NCI-H460 (cell line): ENCODE data around the gene OR2A25. TPM values are rescaled to one million over a fixed set of nuclear protein-coding genes. Genes with fewer than 3 reads are reported as not detected.

ENCODE experiments used
- DNase-seq: peaks from one replicate; pipeline ENCODE4 v3.0.0-alpha.2; 2016; ENCODE audit warnings: low read depth; ENCODE audit errors: extremely low read depth
- small RNA-seq, 2 experiments: library from RNA; depleted of rRNA; stranded (forward); fragments of <200 nt; gene quantifications; one replicate each; pipeline ENCODE3, GENCODE V24; 2014
- total RNA-seq: library from RNA; depleted of rRNA; stranded (reverse); fragments of >200 nt; shearing (Covaris generic); gene quantifications from 2 replicates; pipeline ENCODE4 v1.2.3, GENCODE V29; 2014; rRNA removed

OR2A25 gene
- total RNA-seq, 1 experiment from 2014 or later = not detected

DNA sequence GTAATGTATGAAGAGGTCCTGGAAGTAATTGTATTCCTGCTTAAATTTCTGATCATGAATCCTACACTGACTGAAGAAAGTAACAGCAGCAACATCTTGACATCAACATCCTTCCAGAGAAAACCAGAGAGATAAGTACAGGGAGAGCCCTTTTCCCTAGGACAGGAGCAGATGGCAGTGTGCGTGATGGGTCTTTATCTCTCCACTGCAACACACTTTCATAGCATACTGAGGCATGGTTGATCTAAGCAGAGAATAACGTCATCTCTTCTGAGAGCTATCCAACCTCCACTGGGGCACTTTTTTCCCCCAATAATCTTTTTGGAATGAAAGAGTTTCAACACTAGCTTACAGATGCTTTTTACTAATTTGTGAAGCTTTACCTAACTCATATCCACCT lies 342 bp downstream of the OR2A25 start:
- DNase-seq = no peak

DNA sequence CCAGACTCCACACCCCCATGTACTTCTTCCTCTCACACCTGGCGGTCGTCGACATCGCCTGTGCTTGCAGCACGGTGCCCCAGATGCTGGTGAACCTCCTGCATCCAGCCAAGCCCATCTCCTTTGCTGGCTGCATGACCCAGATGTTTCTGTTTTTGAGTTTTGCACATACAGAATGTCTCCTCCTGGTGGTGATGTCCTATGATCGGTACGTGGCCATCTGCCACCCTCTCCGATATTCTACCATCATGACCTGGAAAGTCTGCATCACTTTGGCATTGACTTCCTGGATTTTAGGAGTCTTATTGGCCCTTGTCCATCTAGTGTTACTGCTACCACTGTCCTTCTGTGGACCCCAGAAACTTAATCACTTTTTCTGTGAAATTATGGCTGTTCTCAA lies 4.8 kb downstream of the OR2A25 start:
- no peak for DNase-seq

DNA sequence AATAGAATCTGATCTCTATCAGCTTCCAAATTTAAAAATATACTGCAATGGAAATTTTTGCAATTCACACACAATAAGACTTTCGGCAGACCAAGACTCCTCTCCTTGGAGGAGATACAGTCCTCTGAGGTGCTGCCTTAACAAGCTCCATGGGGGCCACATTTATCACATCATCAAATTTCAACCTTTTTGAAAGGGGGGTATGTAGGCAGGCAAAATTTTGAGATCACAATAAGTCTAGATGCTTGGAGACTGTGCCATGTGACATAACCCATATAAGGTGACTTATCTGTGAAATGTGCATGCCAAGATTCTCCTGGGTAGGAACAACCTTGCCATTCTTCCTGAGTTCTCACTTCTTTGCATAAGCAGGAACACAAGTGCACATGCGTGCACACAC lies 16.4 kb downstream of the OR2A25 start, which contains the start of gene OR2A12:
Gene OR2A12, plus strand, starts transcription at position 301 of the 400 bp plus-strand sequence. CDS start 8,830 bp downstream, outside the sequence.
- DNase-seq = no peak

DNA sequence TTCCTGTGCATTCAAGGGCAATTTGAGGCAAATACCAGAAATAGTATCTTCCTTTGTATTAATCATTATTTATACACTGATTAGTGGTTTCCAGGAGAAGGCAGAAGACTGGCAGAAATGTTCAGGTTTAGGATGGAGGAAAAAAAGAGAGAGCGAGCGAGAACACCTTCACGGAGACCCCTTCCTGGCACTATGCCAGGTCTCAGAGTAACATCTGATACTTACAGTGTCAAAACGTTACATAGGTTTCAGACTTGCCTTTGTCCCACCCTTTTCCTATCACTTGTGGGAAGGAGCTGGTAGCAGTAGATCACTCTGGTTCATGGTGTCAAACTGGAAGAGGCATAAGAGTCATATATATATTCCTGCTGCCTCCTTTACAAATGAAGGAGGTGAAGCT lies 17.1 kb downstream of the OR2A25 start:
- no peak for DNase-seq

DNA sequence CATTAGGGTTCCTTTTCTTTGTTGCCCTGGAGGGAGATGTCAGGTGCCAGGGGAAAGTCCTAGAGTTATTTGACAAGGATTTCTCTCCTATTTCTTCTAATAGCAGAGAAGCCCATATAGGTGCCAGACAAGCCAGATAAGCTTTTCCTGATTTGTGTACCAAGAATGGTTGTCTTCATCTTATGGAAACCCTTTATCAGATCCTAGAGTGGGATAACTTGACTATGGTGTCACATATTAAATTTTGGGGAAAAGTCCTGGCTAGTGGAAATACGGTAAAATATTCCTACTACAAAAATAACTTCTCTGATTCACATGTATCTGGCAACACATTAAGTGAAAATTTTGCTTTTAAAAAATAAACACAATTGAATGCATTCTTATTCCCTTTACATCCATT lies 17.6 kb downstream of the OR2A25 start:
- DNase-seq = no peak

DNA sequence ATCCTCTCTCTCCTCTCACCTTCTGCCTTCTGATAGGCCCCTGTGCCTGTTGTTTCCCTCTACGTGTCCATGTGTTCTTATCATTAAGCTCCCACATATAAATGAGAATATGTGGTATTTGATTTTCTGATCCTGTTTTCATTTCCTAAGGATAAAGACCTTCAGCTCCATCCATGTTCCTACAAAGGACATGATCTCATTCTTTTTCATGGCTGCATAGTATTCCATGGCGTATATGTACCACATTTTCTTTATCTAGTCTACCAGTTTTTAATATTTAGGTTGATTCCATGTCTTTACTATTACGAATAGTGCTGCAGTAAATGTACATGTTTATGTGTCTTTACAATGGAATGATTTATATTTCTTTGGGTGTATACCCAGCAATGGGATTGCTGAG lies 21.1 kb downstream of the OR2A25 start:
- no peak for DNase-seq

DNA sequence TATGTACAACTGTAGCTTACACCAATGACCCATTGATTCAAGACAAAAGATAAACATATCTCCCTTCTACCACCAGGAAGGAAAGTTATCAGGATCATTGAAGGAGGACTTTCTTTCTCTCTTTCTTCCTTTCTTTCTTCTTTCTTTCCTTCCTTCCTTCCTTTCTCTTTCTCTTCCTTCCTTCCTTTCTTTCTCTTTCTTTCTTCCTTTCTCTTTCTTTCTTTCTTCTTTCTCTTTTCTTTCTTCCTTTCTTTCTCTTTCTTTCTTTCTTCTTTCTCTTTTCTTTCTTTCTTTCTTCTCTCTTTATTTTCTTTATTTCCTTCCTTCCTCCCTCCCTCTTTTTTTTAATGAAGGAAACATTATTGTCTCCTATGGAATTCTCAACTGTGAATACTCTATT lies 29.2 kb downstream of the OR2A25 start:
- DNase-seq = no peak

DNA sequence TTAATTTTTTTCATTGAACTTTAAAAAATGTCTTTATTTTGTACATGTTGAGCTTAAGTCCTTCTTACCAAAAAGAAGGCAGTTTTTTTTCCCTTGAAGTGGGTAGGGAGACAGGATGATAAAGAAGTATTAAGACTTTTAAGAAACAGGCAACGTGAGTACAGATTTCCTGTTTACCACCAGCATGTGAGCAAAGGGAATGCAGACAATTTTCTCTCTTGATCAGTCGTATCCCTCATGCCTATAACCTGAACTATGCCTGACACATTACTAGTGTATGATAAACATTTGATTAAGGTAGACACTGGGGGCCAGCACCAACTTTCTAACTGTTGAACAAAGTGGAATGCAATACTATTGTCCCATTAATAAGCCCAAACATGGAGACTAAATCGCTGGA lies 31.0 kb downstream of the OR2A25 start:
- DNase-seq = no peak

DNA sequence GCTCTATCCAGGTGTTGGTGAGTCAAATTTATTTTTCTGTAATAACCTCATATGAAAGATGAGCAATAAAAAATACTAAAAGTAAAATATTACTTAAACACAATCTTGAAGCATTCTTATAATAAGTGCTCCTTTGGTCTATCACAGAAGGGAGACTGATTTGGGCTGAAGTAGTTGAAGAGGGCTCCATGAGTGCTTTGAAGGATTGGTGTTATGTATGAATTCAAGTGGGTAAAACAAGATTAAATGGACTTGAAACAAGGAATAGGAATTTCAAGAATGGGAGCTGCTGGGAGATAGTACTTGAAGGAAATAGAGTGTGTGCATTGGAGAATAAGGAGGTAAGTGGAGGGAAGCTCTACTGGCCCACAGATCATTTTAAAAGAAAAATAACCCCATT lies 32.4 kb downstream of the OR2A25 start:
- no peak for DNase-seq

DNA sequence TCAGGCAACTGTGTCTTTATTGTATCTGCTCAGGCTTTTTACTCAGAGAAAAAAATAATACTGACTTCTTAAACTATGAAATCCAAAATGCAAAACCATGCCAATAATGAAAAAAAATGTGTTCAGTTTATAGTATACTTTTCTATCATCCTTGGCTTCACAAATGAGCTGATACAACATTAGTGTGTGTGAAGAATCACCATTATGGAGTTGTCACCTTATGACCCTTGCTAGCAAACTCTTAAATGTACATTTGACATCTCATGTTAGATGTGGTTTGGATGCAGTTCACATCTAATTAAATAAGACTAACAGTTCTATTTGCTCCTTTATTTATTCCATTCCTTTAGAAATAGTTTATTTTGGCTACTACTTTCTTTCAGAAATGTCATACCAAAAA lies 35.6 kb downstream of the OR2A25 start:
- no peak for DNase-seq

DNA sequence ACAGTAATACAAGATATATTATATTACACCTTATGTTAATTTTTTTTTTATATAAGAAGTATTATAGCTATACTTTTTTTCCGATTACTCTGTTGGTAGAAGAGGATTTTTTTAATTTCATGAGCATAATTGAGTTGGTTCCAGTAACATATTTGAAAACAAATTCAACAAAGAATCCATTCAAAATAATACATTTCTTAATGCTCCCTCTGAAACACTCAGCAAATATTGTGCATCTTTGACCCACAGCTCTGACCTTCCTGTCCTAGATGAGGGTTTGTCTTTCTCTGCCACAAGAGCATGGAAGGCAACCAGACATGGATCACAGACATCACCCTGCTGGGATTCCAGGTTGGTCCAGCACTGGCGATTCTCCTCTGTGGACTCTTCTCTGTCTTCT lies 39.7 kb downstream of the OR2A25 start, which contains the start of gene OR2A2:
Gene OR2A2, plus strand, starts transcription at position 301 of the 400 bp plus-strand sequence. Its CDS starts 0 bp downstream, at position 301.
- no peak for DNase-seq

DNA sequence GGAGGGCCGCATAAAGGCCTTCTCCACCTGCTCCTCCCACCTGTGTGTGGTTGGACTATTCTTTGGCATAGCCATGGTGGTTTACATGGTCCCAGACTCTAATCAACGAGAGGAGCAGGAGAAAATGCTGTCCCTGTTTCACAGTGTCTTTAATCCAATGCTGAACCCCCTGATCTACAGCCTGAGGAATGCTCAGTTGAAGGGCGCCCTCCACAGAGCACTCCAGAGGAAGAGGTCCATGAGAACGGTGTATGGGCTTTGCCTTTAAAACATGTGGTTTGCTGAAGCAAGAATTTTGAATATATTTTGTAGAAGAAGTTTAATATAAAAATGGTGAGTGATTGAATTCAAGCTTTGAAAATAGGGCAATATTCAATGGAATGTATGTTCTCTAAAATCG lies 40.7 kb downstream of the OR2A25 start:
- DNase-seq = no peak

DNA sequence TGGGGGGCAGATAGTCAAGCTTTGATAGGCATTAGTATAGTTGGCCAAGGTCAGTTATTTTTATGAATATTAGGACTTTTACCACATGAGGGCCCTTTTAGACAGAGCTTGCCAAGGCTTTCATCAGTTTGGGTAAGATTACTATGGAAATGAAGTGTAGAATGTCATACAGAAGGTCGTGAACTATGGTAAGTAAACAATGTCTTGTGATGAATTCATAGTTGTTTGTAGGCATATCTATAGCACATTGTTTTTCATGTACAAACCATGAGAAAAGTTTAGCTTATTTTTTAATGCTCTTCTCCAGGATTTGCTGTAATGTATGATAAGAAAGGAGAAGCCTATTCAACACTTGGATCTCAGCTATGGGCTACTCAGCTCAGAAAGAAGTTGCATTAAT lies 44.0 kb downstream of the OR2A25 start:
- DNase-seq = no peak

DNA sequence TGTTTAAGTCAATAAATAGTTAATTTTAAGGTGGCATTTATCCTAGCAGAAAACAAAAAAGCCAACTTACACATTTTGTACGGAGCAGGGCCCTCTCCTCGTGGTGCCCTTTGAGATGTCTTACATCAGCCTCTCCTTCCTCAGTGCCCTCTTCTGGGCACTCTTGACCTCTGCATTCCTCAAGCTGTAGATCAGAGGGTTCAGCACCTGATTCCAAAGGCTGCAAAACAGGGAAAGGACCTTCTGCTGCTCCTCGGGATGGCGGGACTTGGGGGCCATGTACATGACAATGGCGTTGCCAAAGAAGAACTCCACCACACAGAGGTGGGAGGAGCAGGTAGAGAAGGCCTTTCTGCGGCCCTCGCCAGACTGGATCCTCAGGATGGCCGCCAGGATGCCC lies 48.7 kb downstream of the OR2A25 start:
- no peak for DNase-seq

DNA sequence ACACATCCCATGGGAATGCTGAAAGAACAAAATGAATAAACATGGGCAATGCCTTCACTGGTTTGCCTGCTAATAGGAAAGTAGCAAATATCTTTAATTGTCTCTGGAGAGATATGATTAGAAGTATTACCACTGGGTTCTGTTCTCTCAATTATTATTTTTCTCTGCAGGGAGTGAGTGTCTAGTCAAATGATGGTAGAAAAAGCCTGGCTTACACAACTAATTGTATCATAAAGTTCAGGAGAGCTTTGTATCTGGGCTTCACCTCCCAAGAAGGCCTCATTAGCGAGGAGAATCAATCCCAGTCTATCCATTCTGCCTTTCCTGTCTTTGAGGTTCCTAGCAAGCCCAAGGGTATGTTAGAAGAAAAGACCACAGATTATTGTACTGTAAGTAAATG lies 53.3 kb downstream of the OR2A25 start, which contains the start of gene OR2A14:
Gene OR2A14, plus strand, starts transcription at position 301 of the 400 bp plus-strand sequence. CDS start 5,937 bp downstream, outside the sequence.
- DNase-seq = no peak

Small RNA genes lying within 50 kb of the gene (small RNA-seq; reads per million reads assigned to genes)
- 0 reads per million in 2 experiments for gene OR2A41P

Other genes with a start within 250 kb of the OR2A25 start
- gene TCAF1, start 167.6 kb upstream of the OR2A25 start, total RNA-seq = 37.4 and 38.1 TPM in 2 replicates
- gene OR2F2, start 134.6 kb upstream of the OR2A25 start, total RNA-seq = 0.15 TPM in 1 of 2 replicates, not detected in the other
- gene OR2F1, start 115.0 kb upstream of the OR2A25 start, total RNA-seq = not detected in 2 replicates
- gene OR6B1, start 69.5 kb upstream of the OR2A25 start, total RNA-seq = not detected in 2 replicates
- gene OR2A5, start 20.9 kb upstream of the OR2A25 start, total RNA-seq = not detected in 2 replicates
- gene OR2A12, start 16.5 kb downstream of the OR2A25 start, total RNA-seq = not detected in 2 replicates
- gene OR2A2, start 39.8 kb downstream of the OR2A25 start, total RNA-seq = not detected in 2 replicates
- gene OR2A14, start 53.4 kb downstream of the OR2A25 start, total RNA-seq = not detected in 2 replicates
- 0.12 TPM in 2 replicates for gene CTAGE4, start 113.7 kb downstream of the OR2A25 start, total RNA-seq
- gene ARHGEF35, start 126.0 kb downstream of the OR2A25 start, total RNA-seq = 0.54 and 0.84 TPM in 2 replicates
- not detected in 2 replicates for gene OR2A42, start 169.8 kb downstream of the OR2A25 start, total RNA-seq
- not detected in 2 replicates for gene OR2A7, start 195.0 kb downstream of the OR2A25 start, total RNA-seq
- gene CTAGE8, start 199.5 kb downstream of the OR2A25 start, total RNA-seq = 0.12 TPM in 1 of 2 replicates, not detected in the other
- not detected in 2 replicates for gene OR2A1, start 242.6 kb downstream of the OR2A25 start, total RNA-seq